HCT116 (cell line): ENCODE results near the gene RNASEH2C. TPM values are rescaled to one million over a fixed set of nuclear protein-coding genes. Genes with fewer than 3 reads are reported as not detected.
"Not testable (repeated sequence)": the region's sequence is repeated elsewhere in the genome, so short reads cannot be mapped to it uniquely, and the experiment has no call there.

Source experiments
- ATAC-seq: fragments of 200-7000 bp; cut with Tn5 transposase; 2 replicates; pipeline ENCODE4 v1.9.1; 2020; ENCODE audit warnings: mild to moderate bottlenecking, moderate library complexity
- BruUV-seq: library from RNA; stranded (reverse); fragments of 400-500 nt; replicated peaks from 2 replicates; lab custom pipeline; 2021; lab: Mats Ljungman, UMichigan
- CTCF ChIA-PET: fragments of 300-600 bp; sonication (Branson Sonifier 250); formaldehyde crosslinking; loops from one replicate; lab custom pipeline; 2021; ENCODE audit warnings: antibody characterized with exemption; lab: Charles Lee
- POLR2A ChIA-PET: fragments of 300-600, 350-600 bp; sonication (Branson Sonifier 250); formaldehyde crosslinking; loops from one replicate; lab custom pipeline; 2021; ENCODE audit warnings: antibody characterized with exemption; lab: Charles Lee
- RAD21 ChIA-PET, 2 experiments: fragments of 300-600 bp; sonication (Branson Sonifier 250); formaldehyde crosslinking; loops; one replicate each; lab custom pipeline; 2023; ENCODE audit warnings: low total read pairs in 2 of 2; ENCODE audit not compliant: uncharacterized antibody in 2 of 2, unreplicated experiment in 2 of 2, low non-redundant PET in 1 of 2; lab: Charles Lee
- DNase-seq: peaks from one replicate; pipeline ENCODE4 v3.0.0-alpha.2; 2010; ENCODE audit warnings: low read depth, low spot score
- H2AFZ ChIP-seq: fragments of 200-600 bp; shearing (Covaris generic), sonication (generic); 2 replicates; pipeline ENCODE4 v1.6.1; 2017; ENCODE audit warnings: low read depth, mixed run types, mixed read lengths, antibody characterized with exemption, low read length; ENCODE audit not compliant: poor library complexity, severe bottlenecking
- H3K27ac ChIP-seq: 2 replicates; pipeline ENCODE4 v1.5.1; 2012; ENCODE audit warnings: low read depth, low read length
- H3K27me3 ChIP-seq: fragments of 200-600 bp; sonication (generic); 2 replicates; pipeline ENCODE4 v1.6.1; 2016; ENCODE audit warnings: mixed run types, low read length, mixed read lengths; ENCODE audit not compliant: insufficient read depth
- H3K36me3 ChIP-seq, 2 experiments: fragments of 200-500 bp in 1 of 2; fragments of 200-600 bp in 1 of 2; sonication (Bioruptor generic) in 1 of 2; sonication (generic) in 1 of 2; 2 replicates each; pipeline versions ENCODE4 v1.5.1 to v1.6.1; 2014 to 2016; ENCODE audit warnings: low read length in 2 of 2, inconsistent platforms in 1 of 2, mixed read lengths in 1 of 2, mixed run types in 1 of 2; ENCODE audit not compliant: insufficient read depth in 2 of 2, control insufficient read depth in 1 of 2
- H3K4me1 ChIP-seq, 2 experiments: fragments of 200-600 bp in 1 of 2; sonication (generic) in 1 of 2; 2 replicates each; pipeline versions ENCODE4 v1.5.1 to v1.6.1; 2012 to 2017; ENCODE audit warnings: low read length in 2 of 2, inconsistent platforms in 1 of 2, mild to moderate bottlenecking in 1 of 2, mixed read lengths in 1 of 2, mixed run types in 1 of 2, moderate library complexity in 1 of 2; ENCODE audit not compliant: insufficient read depth in 2 of 2, control insufficient read depth in 1 of 2
- H3K4me2 ChIP-seq: fragments of 200-600 bp; sonication (generic); 2 replicates; pipeline ENCODE4 v1.6.1; 2017; ENCODE audit warnings: mixed run types, low read length, mixed read lengths
- H3K4me3 ChIP-seq, 2 experiments: fragments of 200-600 bp in 1 of 2; sonication (generic) in 1 of 2; replicated peaks in 1 of 2; 2 replicates each; pipeline ENCODE4 v1.5.1; 2011 to 2016; ENCODE audit warnings: low read length in 2 of 2, control low read depth in 1 of 2, low read depth in 1 of 2, mild to moderate bottlenecking in 1 of 2, mixed read lengths in 1 of 2, mixed run types in 1 of 2
- H3K79me2 ChIP-seq: fragments of 200-600 bp; sonication (generic); 2 replicates; pipeline ENCODE4 v1.6.1; 2017; ENCODE audit warnings: mild to moderate bottlenecking, mixed run types, low read length, moderate library complexity, mixed read lengths; ENCODE audit not compliant: insufficient read depth
- H3K9ac ChIP-seq: fragments of 200-600 bp; sonication (generic); 2 replicates; pipeline ENCODE4 v1.6.1; 2016; ENCODE audit warnings: low read length, mixed read lengths
- H3K9me2 ChIP-seq: fragments of 200-600 bp; sonication (generic), shearing (Covaris generic); 2 replicates; pipeline ENCODE4 v1.6.1; 2017; ENCODE audit warnings: mixed run types, mild to moderate bottlenecking, moderate library complexity; ENCODE audit not compliant: insufficient read depth
- H3K9me3 ChIP-seq, 2 experiments: fragments of 200-500 bp in 1 of 2; fragments of 200-600 bp in 1 of 2; sonication (Bioruptor generic) in 1 of 2; sonication (generic) in 1 of 2; 2 replicates each; pipeline ENCODE4 v1.6.1; 2014 to 2017; ENCODE audit warnings: low read length in 2 of 2, mixed read lengths in 2 of 2, inconsistent platforms in 1 of 2, low read depth in 1 of 2, mild to moderate bottlenecking in 1 of 2, mixed run types in 1 of 2, moderate library complexity in 1 of 2; ENCODE audit not compliant: control insufficient read depth in 1 of 2, insufficient read depth in 1 of 2
- H4K20me1 ChIP-seq: fragments of 200-600 bp; sonication (generic), shearing (Covaris generic); 2 replicates; pipeline ENCODE4 v1.6.1; 2017; ENCODE audit warnings: mixed run types, mild to moderate bottlenecking, moderate library complexity; ENCODE audit not compliant: insufficient read depth
- ATF3 ChIP-seq: IDR thresholded peaks from 2 replicates; pipeline ENCODE4 v1.6.1; 2012
- CBX3 ChIP-seq: IDR thresholded peaks from 2 replicates; pipeline ENCODE4 v1.6.1; 2012; ENCODE audit warnings: low read depth
- CTCF ChIP-seq, 3 experiments: fragments of 200-600 bp in 1 of 3; sonication (generic) in 1 of 3; IDR thresholded peaks in 2 of 3; conservative IDR thresholded peaks in 1 of 3; 2 replicates each; pipeline ENCODE4 v1.5.1; 2012 to 2017; ENCODE audit warnings: low read depth in 2 of 3, low read length in 2 of 3, antibody characterized with exemption in 1 of 3, borderline replicate concordance in 1 of 3, control low read depth in 1 of 3, mild to moderate bottlenecking in 1 of 3, mixed read lengths in 1 of 3, mixed run types in 1 of 3, moderate library complexity in 1 of 3; ENCODE audit not compliant: insufficient read depth in 1 of 3
- EZH2 ChIP-seq: fragments of 200-600 bp; sonication (generic); IDR thresholded peaks from 2 replicates; pipeline ENCODE4 v1.6.1; 2017; ENCODE audit warnings: antibody characterized with exemption, mixed run types
- EZH2phosphoT487 ChIP-seq: fragments of 200-600 bp; IDR thresholded peaks from 2 replicates; pipeline ENCODE4 v1.6.1; 2018; ENCODE audit warnings: antibody characterized with exemption, borderline replicate concordance
- POLR2A ChIP-seq: IDR thresholded peaks from 2 replicates; pipeline ENCODE4 v1.7.0; 2011; ENCODE audit warnings: borderline replicate concordance; ENCODE audit not compliant: insufficient read depth, insufficient read length; ENCODE audit errors: extremely low read depth
- RAD21 ChIP-seq: IDR thresholded peaks from 2 replicates; pipeline ENCODE4 v1.6.1; 2012; ENCODE audit warnings: low read depth, mild to moderate bottlenecking
- REST ChIP-seq: IDR thresholded peaks from 2 replicates; pipeline ENCODE4 v1.6.1; 2012; ENCODE audit warnings: low read depth
- SIN3A ChIP-seq: IDR thresholded peaks from 2 replicates; pipeline ENCODE4 v1.6.1; 2012; ENCODE audit warnings: low read depth
- TCF7L2 ChIP-seq: IDR thresholded peaks from 2 replicates; pipeline ENCODE4 v1.7.0; 2011; ENCODE audit warnings: borderline replicate concordance, inconsistent platforms; ENCODE audit not compliant: insufficient read depth, insufficient read length; ENCODE audit errors: extremely low read depth
- ZNF274 ChIP-seq: fragments of 200-500 bp; sonication (Bioruptor generic); IDR thresholded peaks from 2 replicates; pipeline ENCODE4 v1.6.1; 2014; ENCODE audit warnings: mild to moderate bottlenecking, low read depth, low read length, inconsistent platforms
- intact Hi-C: fragments of 100-400 bp; cut with micrococcal nuclease; formaldehyde crosslinking; loops from 2 replicates; pipeline ENCODE4 v1.10.0; 2022
- total RNA-seq: library from RNA; stranded (reverse); gene quantifications from one replicate; pipeline ENCODE4 v1.2.1, GENCODE V29; 2021; ENCODE audit not compliant: unreplicated experiment

Gene RNASEH2C
- total RNA-seq, 1 experiment from 2014 or later = 28.5 TPM

- H3K27ac ChIP-seq, H3K79me2 ChIP-seq, H3K27me3 ChIP-seq, BruUV-seq, H3K36me3 ChIP-seq, H3K4me3 ChIP-seq, H2AFZ ChIP-seq, POLR2A ChIA-PET, H3K9me2 ChIP-seq, H3K9me3 ChIP-seq, H4K20me1 ChIP-seq, RAD21 ChIA-PET, H3K9ac ChIP-seq: not testable (repeated sequence)
- intact Hi-C loops = loop anchor here (1.0 kb wide), 1 partner anchor 283 kb away; no protein-coding TSS in a partner anchor
- Histone ChIP-seq H3K4me1 (peaks cover 7 to 19% of the 10 kb centered on the region in 2 experiments; a peak in 3 of 4 replicates), H3K4me2 (peak overlapping the region; percentile 23; the same call in 1 of the 2 replicates)
- TF ChIP-seq RAD21 = peak; percentile 61
- TF ChIP-seq CTCF (IDR thresholded peaks at IDR 0.05 in 2 of 3, conservative IDR thresholded peaks at IDR 0.05 in 1 of 3; ENCODE audit: borderline replicate concordance in 1 of 3, insufficient read depth in 1 of 3, low read depth in 2 of 3, low read length in 2 of 3) = peak; percentile 40 to 73 (median 46); a peak in 5 of 6 replicates
- CTCF ChIA-PET = interaction anchor here (0.7 to 2.0 kb wide), 5 partner anchors 14 to 282 kb away, joined by 3 to 9 read pairs (median 4); partner anchors contain the start of genes FIBP, RELA and RNASEH2C
- peak; percentile 22 for DNase-seq
- peak; percentile 56 for ATAC-seq
These were observed 14.3 kb downstream of the RNASEH2C start for GRCh38 chr11:65706303-65706763.

GRCh38 chr11:65703846-65704245 is 16.8 kb downstream of the RNASEH2C start:
- Histone ChIP-seq H3K4me1 (no peaks in the 10 kb centered on the region), H3K9ac (no peak overlapping the region), H2AFZ (no peak overlapping the region), H3K36me3 (no peaks in the 10 kb centered on the region), H3K79me2 (no peaks in the 10 kb centered on the region), H4K20me1 (no peaks in the 10 kb centered on the region), H3K27me3 (no peaks in the 10 kb centered on the region), H3K4me3 (no peak overlapping the region), H3K27ac (no peak overlapping the region), H3K4me2 (no peak overlapping the region), H3K9me3 (no peaks in the 10 kb centered on the region), H3K9me2 (no peaks in the 10 kb centered on the region)
- ATAC-seq (no peak), DNase-seq (no peak)
- TF ChIP-seq SIN3A (no peak), POLR2A (no peak), REST (no peak), CBX3 (no peak), EZH2 (no peak), ATF3 (no peak), EZH2phosphoT487 (no peak), ZNF274 (no peak), TCF7L2 (no peak)
- ChIA-PET POLR2A (no interaction called here), RAD21 (no interaction called here), CTCF (interaction anchor here (0.7 kb wide), 1 partner anchor 37 kb away, joined by 3 read pairs; no protein-coding TSS in a partner anchor)
- intact Hi-C loops = no loop called here
- no TSS peak for BruUV-seq
